ENCODE results near the gene VWDE. TPM values are rescaled to one million over a fixed set of nuclear protein-coding genes. Genes with fewer than 3 reads are reported as not detected.

The VWDE gene
- total and polyA plus RNA-seq, 2 of the 8 experiments (the other 6 are each of a cell fraction or from before 2014, with no cell fraction given) = 11.0 to 21.2 TPM

DNA sequence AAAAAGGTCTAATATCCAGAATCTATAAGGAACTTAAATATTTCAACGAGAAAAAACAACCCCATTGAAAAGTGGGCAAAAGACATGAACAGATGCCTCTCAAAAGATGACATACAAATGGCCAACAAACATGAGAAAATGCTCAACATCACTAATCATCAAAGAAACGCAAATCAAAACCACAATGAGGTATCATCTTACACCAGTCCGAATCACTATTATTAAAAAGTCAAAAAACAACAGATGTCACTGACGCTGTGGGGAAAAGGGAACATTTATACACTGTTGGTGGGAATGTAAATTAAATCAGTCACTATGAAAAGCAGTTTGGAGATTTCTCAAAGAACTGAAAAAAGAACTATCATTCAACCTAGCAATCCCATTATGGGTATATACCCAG, 6.0 kb downstream of the VWDE start (continued):
- no peak for TF ChIP-seq CHD7 (IDR thresholded peaks at IDR 0.05; ENCODE audit: insufficient replicate concordance, low read length)
- no peak for TF ChIP-seq RBBP5 (IDR thresholded peaks at IDR 0.05; ENCODE audit: borderline replicate concordance, low read depth, low read length)
- no peak for TF ChIP-seq TEAD4 (IDR thresholded peaks at IDR 0.05; ENCODE audit: low read depth, low read length)
- TF ChIP-seq CEBPB (IDR thresholded peaks at IDR 0.05; ENCODE audit: low read depth, low read length) = no peak

Measured in H1 (cell line).